ENCODE results near the gene PDZK1IP1.
"Not testable (repeated sequence)": the region's sequence is repeated elsewhere in the genome, so short reads cannot be mapped to it uniquely, and the experiment has no call there.

PDZK1IP1 gene

GRCh38 chr1:47179017-47179987, 10.5 kb downstream of the PDZK1IP1 start:
- DNase-seq: peak; percentile 63

GRCh38 chr1:47178654-47179016, 11.2 kb downstream of the PDZK1IP1 start:
- DNase-seq: no peak

DNA sequence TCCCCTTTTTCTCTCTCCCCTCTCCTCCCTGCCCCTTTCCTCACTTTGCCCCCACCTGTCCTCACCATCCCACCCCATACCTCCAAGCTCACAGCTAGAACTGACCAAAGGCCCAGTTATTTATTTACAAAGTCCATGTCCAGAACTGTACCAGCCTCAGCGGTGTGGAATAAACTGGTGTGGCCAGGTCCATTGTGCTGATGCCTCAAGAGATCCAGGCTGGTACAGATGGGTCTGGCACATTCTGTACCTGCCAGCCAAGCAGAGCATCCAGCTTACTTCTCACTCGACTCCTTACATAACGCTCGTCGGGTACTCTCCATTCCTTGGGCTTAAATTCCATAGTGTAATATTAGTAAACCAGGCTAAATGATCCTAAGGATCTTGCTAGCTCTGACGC, 11.8 kb downstream of the PDZK1IP1 start:
- DNase-seq: no peak

GRCh38 chr1:47175227-47175934, 14.5 kb downstream of the PDZK1IP1 start:
- no peak for DNase-seq

DNA sequence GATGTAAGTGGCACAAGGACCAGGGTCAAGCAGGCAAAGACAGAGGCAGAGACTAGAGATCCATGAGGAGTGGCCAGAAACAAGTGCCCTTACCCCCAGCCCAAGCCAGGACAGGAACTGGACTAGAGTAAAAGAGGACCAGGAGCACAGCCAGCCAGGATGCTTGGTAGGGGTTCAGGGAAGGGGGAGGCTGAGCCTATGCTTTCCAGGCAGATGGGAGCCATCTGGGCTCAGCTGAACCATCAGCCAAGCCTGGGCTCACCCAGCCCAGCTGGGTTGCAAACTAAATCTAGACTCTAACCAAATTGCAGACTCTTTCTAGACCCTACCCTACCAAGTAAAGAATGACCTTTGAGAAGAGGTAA, 15.2 kb downstream of the PDZK1IP1 start:
- DNase-seq: no peak

DNA sequence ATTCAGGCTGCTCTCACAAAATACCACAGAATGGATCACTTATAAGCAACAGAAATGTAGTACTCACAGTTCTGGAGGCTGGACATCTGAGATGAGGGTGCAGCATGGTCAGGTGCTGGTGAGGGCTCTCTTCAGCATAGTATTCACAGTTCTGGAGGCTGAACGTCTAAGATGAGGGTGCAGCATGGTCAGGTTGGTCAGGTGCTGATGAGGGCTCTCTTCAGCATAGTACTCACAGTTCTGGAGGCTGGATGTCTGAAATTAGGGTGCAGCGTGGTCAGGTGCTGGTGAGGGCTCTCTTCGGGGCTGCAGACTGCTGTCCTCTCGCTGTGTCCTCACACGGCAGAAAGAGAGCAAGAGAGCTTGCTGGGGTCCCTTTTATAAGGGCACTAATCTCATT, 17.1 kb downstream of the PDZK1IP1 start:
- no peak for DNase-seq

DNA sequence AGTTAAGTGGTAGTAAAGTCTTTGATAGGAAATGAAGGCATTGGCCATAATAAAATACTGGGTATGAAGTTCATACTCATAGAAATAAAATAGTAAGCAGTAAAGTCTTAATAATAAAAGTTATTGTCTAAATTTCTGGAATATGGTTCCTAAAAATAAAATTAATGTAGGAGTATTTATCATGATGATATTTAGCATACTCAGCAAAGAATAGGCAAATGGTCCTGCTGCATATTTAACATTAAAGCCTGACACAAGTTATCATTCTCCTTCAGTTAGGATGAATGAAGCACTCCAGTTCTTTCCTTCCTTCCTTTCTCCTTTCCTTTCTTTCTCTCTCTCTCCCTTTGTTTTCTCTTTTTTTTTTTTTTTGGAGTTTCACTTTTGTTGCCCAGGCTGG, 25.3 kb downstream of the PDZK1IP1 start:
- DNase-seq: no peak

DNA sequence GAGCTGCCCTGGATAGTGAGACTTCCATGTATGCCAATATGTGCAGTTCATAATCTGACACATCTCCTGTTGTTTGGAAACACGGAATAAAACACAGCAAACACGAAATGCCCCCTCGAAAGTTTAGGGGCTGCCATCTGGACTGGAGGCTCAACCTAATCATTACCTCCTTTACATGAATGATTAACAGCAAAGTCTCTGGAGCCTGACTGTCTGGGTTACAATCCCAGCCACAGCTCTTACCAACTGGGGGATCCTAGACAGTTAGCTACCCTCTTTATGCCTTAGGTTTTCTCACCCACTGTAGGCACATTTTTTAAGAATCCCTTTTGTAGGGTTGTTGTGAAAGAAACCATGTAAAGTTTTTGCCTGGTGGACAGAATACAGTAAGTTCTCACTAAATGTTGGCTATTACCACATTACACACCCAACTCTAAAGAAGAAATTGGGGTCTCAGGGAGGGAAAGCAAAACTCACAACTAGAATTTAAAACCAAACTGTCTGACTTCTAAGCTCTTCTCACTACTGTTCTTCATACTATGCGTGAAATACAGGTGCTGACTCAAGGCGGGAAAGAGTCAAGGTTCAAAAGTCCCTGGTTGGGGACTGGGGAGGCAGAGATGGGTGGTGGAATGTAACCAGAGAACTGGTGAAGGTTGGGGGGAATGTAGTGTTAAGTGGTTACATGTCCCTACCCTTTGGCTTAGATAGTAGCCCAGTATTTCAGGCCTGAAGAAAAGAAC, 28.4 kb downstream of the PDZK1IP1 start:
- DNase-seq: no peak

- no peak for DNase-seq
Measured at GRCh38 chr1:47160716-47161115, 29.1 kb downstream of the PDZK1IP1 start.

DNA sequence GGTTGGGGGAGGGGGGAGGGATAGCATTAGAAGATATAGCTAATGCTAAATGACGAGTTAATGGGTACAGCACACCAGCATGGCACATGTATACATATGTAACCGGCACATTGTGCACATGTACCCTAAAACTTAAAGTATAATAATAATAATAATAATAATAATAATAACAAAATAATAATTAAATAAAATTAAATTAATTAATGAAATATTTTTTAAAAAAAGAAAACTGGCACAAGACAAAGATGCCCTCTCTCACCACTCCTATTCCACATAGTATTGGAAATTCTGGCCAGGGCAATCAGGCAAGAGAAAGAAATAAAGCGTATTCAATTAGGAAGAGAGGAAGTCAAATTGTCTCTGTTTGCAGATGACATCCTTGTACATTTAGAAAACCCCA, 31.9 kb downstream of the PDZK1IP1 start:
- not testable (repeated sequence) for DNase-seq

DNA sequence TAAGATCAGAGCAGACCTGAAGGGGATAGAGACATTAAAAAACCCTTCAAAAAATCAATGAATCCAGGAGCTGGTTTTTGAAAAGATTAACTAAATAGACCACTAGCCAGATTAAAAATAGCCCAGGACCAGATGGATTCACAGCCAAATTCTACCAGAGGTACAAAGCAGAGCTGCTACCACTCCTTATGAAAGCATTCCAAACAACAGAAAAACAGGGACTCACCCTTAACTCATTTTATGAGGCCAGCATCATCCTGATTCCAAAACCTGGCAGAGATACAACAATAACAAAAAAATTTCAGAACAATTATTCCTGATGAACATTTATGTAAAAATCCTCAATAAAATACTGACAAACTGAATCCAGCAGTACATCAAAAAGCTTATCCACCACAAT, 33.4 kb downstream of the PDZK1IP1 start:
- DNase-seq: not testable (repeated sequence)

DNA sequence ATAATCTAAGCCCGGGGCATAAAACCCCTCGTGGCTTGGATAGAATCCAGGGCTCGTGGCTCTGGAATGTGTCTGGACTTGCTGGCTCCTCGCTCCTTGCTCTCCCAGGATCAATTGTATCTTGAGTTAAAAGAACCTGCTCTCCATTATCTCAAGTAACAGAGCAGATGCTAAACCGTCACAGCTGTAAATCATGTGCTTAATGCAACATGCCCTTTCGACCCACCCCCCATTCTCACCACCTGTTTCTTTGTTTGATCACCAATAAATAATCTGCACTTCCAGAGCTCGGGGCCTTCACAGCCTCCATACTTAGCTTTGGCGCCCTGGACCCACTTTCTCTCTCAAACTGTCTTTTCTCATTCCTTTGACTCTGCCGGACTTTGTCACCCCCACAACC, 40.7 kb downstream of the PDZK1IP1 start:
- DNase-seq: not testable (repeated sequence)

DNA sequence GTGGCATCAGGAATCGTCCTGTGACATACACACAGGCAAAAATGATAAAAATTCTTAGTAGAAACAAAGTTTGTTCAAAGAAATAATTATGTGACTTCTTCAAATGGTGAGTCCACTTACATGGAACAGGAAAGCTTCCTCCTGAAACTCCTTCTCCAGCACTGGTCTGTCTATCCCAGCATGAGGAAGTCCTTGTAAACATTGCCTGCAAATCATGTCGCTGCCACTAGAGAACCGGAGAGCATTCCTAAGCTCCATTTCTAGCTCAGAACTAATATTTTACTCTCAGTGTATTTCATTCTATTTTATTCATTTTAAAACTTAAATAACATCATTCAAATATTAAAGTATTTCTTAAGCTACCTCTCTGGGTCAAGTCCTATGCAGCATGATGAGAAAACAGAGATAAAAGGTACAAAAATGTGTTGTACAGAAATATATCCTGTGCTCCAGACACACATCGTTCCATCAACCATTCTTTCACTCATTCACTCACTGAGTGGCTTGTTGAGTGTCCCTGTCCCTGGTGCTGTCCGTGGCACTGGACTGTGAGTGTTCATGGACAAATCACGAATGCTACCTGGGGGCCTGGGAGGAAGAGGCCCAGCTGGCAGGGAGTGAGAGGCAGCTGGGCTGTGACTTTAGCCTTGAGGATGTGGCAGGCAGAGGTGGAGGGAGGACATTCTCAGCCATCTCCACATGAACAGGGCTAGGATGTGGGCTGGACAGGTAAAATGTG, 42.6 kb downstream of the PDZK1IP1 start:
- DNase-seq: no peak

GRCh38 chr1:47146495-47146894, 43.3 kb downstream of the PDZK1IP1 start:
- DNase-seq: not testable (repeated sequence)

GRCh38 chr1:47143654-47144053, 46.2 kb downstream of the PDZK1IP1 start:
- not testable (repeated sequence) for DNase-seq

GRCh38 chr1:47140358-47140757, 49.5 kb downstream of the PDZK1IP1 start:
- DNase-seq: not testable (repeated sequence)

GRCh38 chr1:47137925-47138615, 51.8 kb downstream of the PDZK1IP1 start:
- DNase-seq: no peak

DNA sequence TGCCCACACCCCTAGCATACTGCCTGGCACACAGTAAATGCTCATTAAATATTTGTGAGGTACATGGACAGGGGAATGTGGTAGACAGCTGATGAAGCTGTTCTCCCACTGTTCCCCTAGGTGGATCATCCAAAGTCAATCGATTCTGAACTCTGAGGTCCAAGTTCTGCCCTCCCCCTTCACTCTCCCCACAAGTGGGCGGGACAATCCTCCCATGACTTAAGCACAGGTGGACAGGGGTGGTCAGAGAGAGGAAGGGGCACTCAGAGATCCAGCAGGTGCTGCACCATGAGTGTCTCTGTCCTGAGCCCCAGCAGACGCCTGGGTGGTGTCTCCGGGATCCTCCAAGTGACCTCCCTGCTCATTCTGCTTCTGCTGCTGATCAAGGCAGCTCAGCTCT, 52.6 kb downstream of the PDZK1IP1 start, which contains the start of gene CYP4A22:
TSS of gene CYP4A22 (plus strand) at position 244 of the 400 bp plus-strand sequence. CDS start at position 289, 45 bp downstream.
- DNase-seq: no peak

All from NCI-H1092 (cell line).